HepG2 (cell line): ENCODE data around the gene SLC4A7. TPM values are rescaled to one million over a fixed set of nuclear protein-coding genes. Genes with fewer than 3 reads are reported as not detected.

ENCODE experiments used
- CENPX ChIP-seq: sonication (generic); formaldehyde crosslinking; IDR thresholded peaks from 2 replicates; pipeline ENCODE4 v1.9.0; 2021; ENCODE audit warnings: mild to moderate bottlenecking, missing genetic modification reagents, moderate library complexity
- HNF1B ChIP-seq: sonication (generic); formaldehyde crosslinking; IDR thresholded peaks from 2 replicates; pipeline ENCODE4 v1.5.1; 2020; ENCODE audit warnings: mild to moderate bottlenecking, moderate library complexity, missing genetic modification reagents
- HOXA3 ChIP-seq: sonication (generic); formaldehyde crosslinking; IDR thresholded peaks from 2 replicates; pipeline ENCODE4 v1.5.0; 2020; ENCODE audit warnings: missing genetic modification reagents
- JARID2 ChIP-seq: sonication (generic); formaldehyde crosslinking; IDR thresholded peaks from 2 replicates; pipeline ENCODE4 v1.8.1; 2023; ENCODE audit warnings: missing genetic modification reagents, inconsistent platforms; ENCODE audit not compliant: insufficient replicate concordance
- NCOA2 ChIP-seq: sonication (generic); formaldehyde crosslinking; IDR thresholded peaks from 2 replicates; pipeline ENCODE4 v1.8.0; 2022; ENCODE audit warnings: inconsistent platforms
- NFIB ChIP-seq: sonication (generic); formaldehyde crosslinking; IDR thresholded peaks from 2 replicates; pipeline ENCODE4 v1.9.0; 2021; ENCODE audit warnings: missing genetic modification reagents, mild to moderate bottlenecking, borderline replicate concordance
- RFXAP ChIP-seq: sonication (generic); formaldehyde crosslinking; IDR thresholded peaks from 2 replicates; pipeline ENCODE4 v1.4.0; 2020; ENCODE audit warnings: missing genetic modification reagents, borderline replicate concordance
- ZBTB38 ChIP-seq: sonication (generic); formaldehyde crosslinking; IDR thresholded peaks from 2 replicates; pipeline ENCODE4 v1.5.1; 2020; ENCODE audit warnings: mild to moderate bottlenecking, missing genetic modification reagents
- ZBTB49 ChIP-seq: sonication (generic); formaldehyde crosslinking; IDR thresholded peaks from 2 replicates; pipeline ENCODE4 v1.4.0; 2020; ENCODE audit warnings: missing genetic modification reagents, borderline replicate concordance
- ZBTB7B ChIP-seq: sonication (generic); formaldehyde crosslinking; IDR thresholded peaks from 2 replicates; pipeline ENCODE4 v1.4.0; 2020; ENCODE audit warnings: missing genetic modification reagents
- ZNF503 ChIP-seq: sonication (generic); formaldehyde crosslinking; IDR thresholded peaks from 2 replicates; pipeline ENCODE4 v1.4.0; 2020; ENCODE audit warnings: missing genetic modification reagents
- ZNF512B ChIP-seq: sonication (generic); formaldehyde crosslinking; IDR thresholded peaks from 2 replicates; pipeline ENCODE4 v1.5.1; 2020; ENCODE audit warnings: missing genetic modification reagents, mild to moderate bottlenecking, borderline replicate concordance
- ZNF556 ChIP-seq: sonication (generic); formaldehyde crosslinking; IDR thresholded peaks from 2 replicates; pipeline ENCODE4 v1.4.0; 2020; ENCODE audit warnings: mild to moderate bottlenecking, missing genetic modification reagents, borderline replicate concordance
- ZNF770 ChIP-seq: sonication (generic); formaldehyde crosslinking; IDR thresholded peaks from 2 replicates; pipeline ENCODE4 v1.5.0; 2020; ENCODE audit warnings: mild to moderate bottlenecking, missing genetic modification reagents
- polyA plus RNA-seq, 8 experiments: library from polyadenylated mRNA; depleted of rRNA in 3 of 8; stranded (reverse) in 7 of 8; unstranded in 1 of 8; fragments of >200 nt; fragmentation: Illumina TruSeq in 4 of 8; extraction: Trizol in 4 of 8; gene quantifications; 2 replicates each; pipeline versions ENCODE4 v1.2.1 to v1.2.3, GENCODE V29; 2011 to 2016; ENCODE audit warnings: low read depth in 4 of 8, missing spikeins in 1 of 8, mixed read lengths in 1 of 8; ENCODE audit not compliant: insufficient read depth in 1 of 8
- total RNA-seq, 5 experiments: library from RNA; depleted of rRNA; stranded (reverse); fragments of >200 nt; fragmentation: Illumina TruSeq; extraction: Trizol; gene quantifications; 2 replicates each; pipeline ENCODE4 v1.2.3, GENCODE V29; 2016; ENCODE audit warnings: low read depth in 1 of 5
- TF ChIP-seq, protein P1 (sequence below): sonication (generic); formaldehyde crosslinking; IDR thresholded peaks from 2 replicates; pipeline ENCODE4 v1.8.1; 2023; ENCODE audit warnings: mild to moderate bottlenecking, missing genetic modification reagents
- TF ChIP-seq, protein P2 (sequence below): sonication (generic); formaldehyde crosslinking; IDR thresholded peaks from 2 replicates; pipeline ENCODE4 v1.8.0; 2022; ENCODE audit warnings: mild to moderate bottlenecking, missing genetic modification reagents, moderate library complexity

SLC4A7 gene
- total and polyA plus RNA-seq, 2 of the 13 experiments (the other 11 are each of a cell fraction or from before 2014, with no cell fraction given), result 16.4 to 43.8 TPM

GRCh38 chr3:27449530-27450150 is 34.5 kb downstream of the SLC4A7 start (continued):
- no peak for TF ChIP-seq ZBTB49 (CRISPR knock-in tag)
- TF ChIP-seq ZBTB7B (CRISPR knock-in tag), result no peak
- TF ChIP-seq HOXA3, result no peak
- no peak for TF ChIP-seq JARID2 (CRISPR knock-in tag)
- peak; percentile 40; the same call in 1 of the 2 replicates for TF ChIP-seq NCOA2
- TF ChIP-seq ZNF770, result no peak
- no peak for TF ChIP-seq HNF1B (CRISPR knock-in tag)
- no peak for TF ChIP-seq ZBTB38 (CRISPR knock-in tag)
- no peak for TF ChIP-seq ZNF556 (CRISPR knock-in tag)
- TF ChIP-seq, protein P1, sequence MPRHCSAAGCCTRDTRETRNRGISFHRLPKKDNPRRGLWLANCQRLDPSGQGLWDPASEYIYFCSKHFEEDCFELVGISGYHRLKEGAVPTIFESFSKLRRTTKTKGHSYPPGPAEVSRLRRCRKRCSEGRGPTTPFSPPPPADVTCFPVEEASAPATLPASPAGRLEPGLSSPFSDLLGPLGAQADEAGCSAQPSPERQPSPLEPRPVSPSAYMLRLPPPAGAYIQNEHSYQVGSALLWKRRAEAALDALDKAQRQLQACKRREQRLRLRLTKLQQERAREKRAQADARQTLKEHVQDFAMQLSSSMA, result no peak
- no peak for TF ChIP-seq NFIB (CRISPR knock-in tag)
- TF ChIP-seq CENPX (CRISPR knock-in tag), result no peak
- TF ChIP-seq, protein P2, sequence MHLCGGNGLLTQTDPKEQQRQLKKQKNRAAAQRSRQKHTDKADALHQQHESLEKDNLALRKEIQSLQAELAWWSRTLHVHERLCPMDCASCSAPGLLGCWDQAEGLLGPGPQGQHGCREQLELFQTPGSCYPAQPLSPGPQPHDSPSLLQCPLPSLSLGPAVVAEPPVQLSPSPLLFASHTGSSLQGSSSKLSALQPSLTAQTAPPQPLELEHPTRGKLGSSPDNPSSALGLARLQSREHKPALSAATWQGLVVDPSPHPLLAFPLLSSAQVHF, result no peak
- no peak for TF ChIP-seq ZNF503 (CRISPR knock-in tag)
- no peak for TF ChIP-seq RFXAP (CRISPR knock-in tag)
- no peak for TF ChIP-seq ZNF512B (CRISPR knock-in tag)
